Stomach smooth muscle (tissue), 2 donors: Measurements from ENCODE around the gene CEP131.

ENCODE experiments used
- H3K27ac ChIP-seq: one replicate; pipeline ENCODE4 v1.7.0; 2013; ENCODE audit warnings: mild to moderate bottlenecking, low read length, inconsistent platforms
- H3K27me3 ChIP-seq, 2 donors: one replicate each; pipeline ENCODE4 v1.7.0; 2013; ENCODE audit warnings: low read length in 2 of 2; ENCODE audit not compliant: insufficient read depth in 2 of 2, control insufficient read depth in 1 of 2
- H3K36me3 ChIP-seq, 2 donors: one replicate each; pipeline ENCODE4 v1.7.0; 2013; ENCODE audit warnings: low read length in 2 of 2; ENCODE audit not compliant: control insufficient read depth in 2 of 2, insufficient read depth in 2 of 2
- H3K4me1 ChIP-seq: one replicate; pipeline ENCODE4 v1.7.0; 2013; ENCODE audit warnings: low read length; ENCODE audit not compliant: control insufficient read depth, insufficient read depth
- H3K4me3 ChIP-seq, 2 donors: one replicate each; pipeline ENCODE4 v1.7.0; 2013; ENCODE audit warnings: low read length in 2 of 2
- H3K9ac ChIP-seq, 2 donors: one replicate each; pipeline ENCODE4 v1.7.0; 2013; ENCODE audit warnings: low read length in 2 of 2, mild to moderate bottlenecking in 1 of 2
- H3K9me3 ChIP-seq, 2 donors: one replicate each; pipeline ENCODE4 v1.7.0; 2013; ENCODE audit warnings: low read length in 2 of 2; ENCODE audit not compliant: control insufficient read depth in 2 of 2
- donor health status: healthy.
- donor health status: Pancreatic carcinoma.

The CEP131 gene

GRCh38 chr17:81183807-81184206 is 39.0 kb downstream of the CEP131 start:
- H3K27me3 ChIP-seq = peaks cover 0 to 3% of the 10 kb centered on the region in 2 donors

GRCh38 chr17:81183316-81183715 is 39.4 kb downstream of the CEP131 start:
- H3K27me3 ChIP-seq = peaks cover 0 to 3% of the 10 kb centered on the region in 2 donors
- no peak overlapping the region for H3K4me3 ChIP-seq
- H3K4me1 ChIP-seq = no peaks in the 10 kb centered on the region
- H3K36me3 ChIP-seq = no peaks in the 10 kb centered on the region
- H3K9me3 ChIP-seq = no peaks in the 10 kb centered on the region
- no peak overlapping the region for H3K27ac ChIP-seq
- no peak overlapping the region for H3K9ac ChIP-seq

More at GRCh38 chr17:81183807-81184206, 39.0 kb downstream of the CEP131 start:
- Histone ChIP-seq H3K9me3 (no peaks in the 10 kb centered on the region), H3K9ac (no peak overlapping the region), H3K4me1 (no peaks in the 10 kb centered on the region), H3K36me3 (no peaks in the 10 kb centered on the region), H3K27ac (no peak overlapping the region), H3K4me3 (no peak overlapping the region)

- Histone ChIP-seq H3K27ac (no peak overlapping the region), H3K9ac (no peak overlapping the region), H3K27me3 (peaks cover 0 to 3% of the 10 kb centered on the region in 2 donors), H3K4me3 (no peak overlapping the region), H3K9me3 (no peaks in the 10 kb centered on the region), H3K4me1 (no peaks in the 10 kb centered on the region), H3K36me3 (no peaks in the 10 kb centered on the region)
Observed at GRCh38 chr17:81182596-81182995, 40.2 kb downstream of the CEP131 start.

- Histone ChIP-seq H3K36me3 (no peaks in the 10 kb centered on the region), H3K4me3 (no peak overlapping the region), H3K9ac (no peak overlapping the region), H3K9me3 (no peaks in the 10 kb centered on the region), H3K27ac (no peak overlapping the region), H3K27me3 (peaks cover 0 to 3% of the 10 kb centered on the region in 2 donors), H3K4me1 (no peaks in the 10 kb centered on the region)
Observed at GRCh38 chr17:81181811-81182185, 41.0 kb downstream of the CEP131 start.

GRCh38 chr17:81180836-81181810 is 41.6 kb downstream of the CEP131 start:
- no peaks in the 10 kb centered on the region for H3K9me3 ChIP-seq
- no peak overlapping the region for H3K9ac ChIP-seq
- H3K4me1 ChIP-seq = no peaks in the 10 kb centered on the region
- H3K4me3 ChIP-seq = no peak overlapping the region
- peaks cover 0 to 3% of the 10 kb centered on the region in 2 donors for H3K27me3 ChIP-seq
- no peaks in the 10 kb centered on the region for H3K36me3 ChIP-seq
- no peak overlapping the region for H3K27ac ChIP-seq

- Histone ChIP-seq H3K9ac (no peak overlapping the region), H3K27me3 (peaks cover 0 to 3% of the 10 kb centered on the region in 2 donors)
Observed at GRCh38 chr17:81179861-81180260, 42.9 kb downstream of the CEP131 start.

GRCh38 chr17:81179220-81179619 is 43.5 kb downstream of the CEP131 start:
- Histone ChIP-seq H3K36me3 (no peaks in the 10 kb centered on the region), H3K27ac (no peak overlapping the region), H3K4me3 (no peak overlapping the region), H3K9me3 (no peaks in the 10 kb centered on the region), H3K27me3 (peaks cover 0 to 3% of the 10 kb centered on the region in 2 donors), H3K4me1 (no peaks in the 10 kb centered on the region), H3K9ac (no peak overlapping the region)

More at GRCh38 chr17:81179861-81180260, 42.9 kb downstream of the CEP131 start:
- H3K27ac ChIP-seq = no peak overlapping the region
- H3K9me3 ChIP-seq = no peaks in the 10 kb centered on the region
- no peaks in the 10 kb centered on the region for H3K4me1 ChIP-seq
- H3K36me3 ChIP-seq = no peaks in the 10 kb centered on the region
- no peak overlapping the region for H3K4me3 ChIP-seq

- H3K27me3 ChIP-seq = no peaks in the 10 kb centered on the region
- H3K9ac ChIP-seq = no peak overlapping the region
- H3K4me1 ChIP-seq = no peaks in the 10 kb centered on the region
- H3K27ac ChIP-seq = no peak overlapping the region
- no peak overlapping the region for H3K4me3 ChIP-seq
- no peaks in the 10 kb centered on the region for H3K36me3 ChIP-seq
- H3K9me3 ChIP-seq = no peaks in the 10 kb centered on the region
Observed at GRCh38 chr17:81178136-81179091, 44.4 kb downstream of the CEP131 start.

GRCh38 chr17:81176666-81177065 is 46.1 kb downstream of the CEP131 start:
- Histone ChIP-seq H3K27me3 (no peaks in the 10 kb centered on the region), H3K27ac (no peak overlapping the region), H3K9me3 (no peaks in the 10 kb centered on the region), H3K4me1 (peaks cover 3% of the 10 kb centered on the region), H3K9ac (no peak overlapping the region), H3K4me3 (no peak overlapping the region), H3K36me3 (no peaks in the 10 kb centered on the region)

GRCh38 chr17:81173762-81174155 is 49.0 kb downstream of the CEP131 start:
- H3K4me1 ChIP-seq = peaks cover 3% of the 10 kb centered on the region
- H3K9ac ChIP-seq = no peak overlapping the region
- H3K27me3 ChIP-seq = peaks cover 0 to 3% of the 10 kb centered on the region in 2 donors
- no peak overlapping the region for H3K4me3 ChIP-seq
- H3K27ac ChIP-seq = no peak overlapping the region
- H3K9me3 ChIP-seq = no peaks in the 10 kb centered on the region
- no peaks in the 10 kb centered on the region for H3K36me3 ChIP-seq
